T follicular helper cell (primary cell): ENCODE results near the gene RASSF9.

Experiments used
- DNase-seq: peaks from one replicate; pipeline ENCODE4 v3.0.0-alpha.2; 2020; ENCODE audit warnings: low read depth
- total RNA-seq, 2 experiments: gene quantifications; one replicate each; lab custom pipeline; 2026; lab: John Stamatoyannopoulos, UW

RASSF9 gene
- total RNA-seq = 0 reads per million in 2 experiments

DNA sequence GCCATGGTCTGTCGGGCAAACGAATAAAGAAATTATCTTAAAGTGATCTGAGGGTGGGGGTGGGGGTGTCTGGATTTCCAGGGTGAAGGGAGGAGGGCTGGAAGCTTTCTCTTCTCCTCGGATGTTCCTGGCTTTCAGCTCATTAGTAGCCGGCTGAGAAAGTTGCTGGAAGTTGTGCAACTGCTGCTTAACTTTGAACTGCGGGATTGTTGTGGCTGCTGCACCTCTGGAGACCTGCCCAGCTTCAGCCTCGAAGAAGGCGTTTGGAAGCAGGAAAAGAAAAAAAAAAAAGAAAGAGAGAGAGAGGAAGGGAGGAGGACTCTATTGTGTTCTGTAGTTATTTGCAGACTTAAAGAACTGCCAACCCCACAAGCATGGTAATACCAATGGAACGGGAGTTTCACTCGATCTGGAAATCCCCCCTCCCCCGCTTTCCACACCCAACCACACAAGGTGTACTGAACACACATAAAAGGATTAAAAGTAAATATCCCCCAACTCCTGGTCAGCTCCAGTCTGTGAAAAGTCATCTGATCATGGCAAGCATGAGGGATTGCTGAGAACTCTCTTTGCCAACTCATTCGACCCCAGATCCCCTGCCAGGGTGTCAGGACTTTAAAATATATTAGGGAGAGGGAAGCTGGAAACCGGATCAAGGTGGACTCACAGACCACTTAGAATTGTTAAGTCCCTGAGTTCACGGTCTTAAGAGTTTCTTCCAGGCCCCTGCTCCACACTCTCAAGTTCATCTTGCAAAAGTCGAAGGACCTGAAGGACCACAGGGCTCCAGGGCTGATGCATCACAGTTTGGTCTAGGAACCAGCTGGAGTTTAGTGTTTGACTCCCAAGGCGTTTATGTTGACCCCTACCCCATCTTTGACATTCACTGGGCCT lies at the start of gene RASSF9:
Gene RASSF9 (minus strand): TSS at position 213 of the 894 bp plus-strand sequence. CDS start 208 bp downstream, at position 5.
- DNase-seq = no peak

DNA sequence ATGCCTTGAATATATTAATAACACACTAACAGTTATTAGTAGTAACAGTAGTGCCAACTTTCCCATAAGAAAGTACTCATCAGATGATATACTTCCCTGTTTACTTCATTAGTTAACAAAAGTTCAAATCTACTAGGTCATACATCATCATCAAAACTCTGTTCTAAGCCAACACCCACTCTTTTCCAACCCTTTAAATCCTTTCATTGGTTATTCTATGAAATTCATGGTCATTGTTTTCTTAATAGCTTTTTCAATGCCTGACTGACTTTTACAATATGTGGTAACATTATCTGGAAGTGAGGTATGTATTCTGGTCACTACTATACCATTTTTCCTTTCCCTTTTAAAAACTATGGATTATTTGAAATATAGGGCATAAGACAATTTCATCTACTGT lies 47.6 kb upstream of the RASSF9 start:
- DNase-seq = no peak

DNA sequence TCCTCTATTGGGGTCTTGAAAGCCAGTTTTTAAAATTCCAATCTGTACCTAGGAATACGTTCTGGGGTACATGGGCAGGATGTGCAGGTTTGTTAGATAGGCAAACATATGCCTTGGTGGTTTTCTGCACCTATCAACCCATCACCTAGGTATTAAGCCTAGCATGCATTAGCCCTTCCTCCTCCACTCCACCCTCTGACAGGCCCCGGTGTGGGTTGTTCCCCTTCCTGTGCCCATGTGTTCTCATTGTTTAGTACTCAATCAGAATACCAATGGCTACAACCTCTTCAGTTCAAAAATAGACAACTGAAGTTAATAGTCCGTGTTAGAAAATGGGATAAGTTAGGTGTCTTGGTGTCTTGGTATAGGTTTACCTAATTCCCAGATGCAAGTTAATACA lies 41.2 kb upstream of the RASSF9 start:
- no peak for DNase-seq

DNA sequence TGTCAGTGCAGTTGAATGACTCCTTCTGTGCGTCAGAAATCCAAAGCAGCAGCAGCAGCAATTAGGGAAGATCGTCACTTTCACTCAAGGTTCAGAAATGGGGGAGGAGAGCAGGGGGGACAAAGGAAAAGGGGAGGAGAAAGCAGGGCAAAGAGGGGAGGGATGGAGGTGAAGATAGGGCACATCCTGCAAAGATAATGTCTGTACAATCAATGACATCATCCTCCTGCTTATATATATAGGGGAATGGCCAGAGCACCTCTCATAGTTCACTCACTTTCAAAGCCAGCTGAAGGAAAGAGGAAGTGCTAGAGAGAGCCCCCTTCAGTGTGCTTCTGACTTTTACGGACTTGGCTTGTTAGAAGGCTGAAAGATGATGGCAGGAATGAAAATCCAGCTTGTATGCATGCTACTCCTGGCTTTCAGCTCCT lies 37.8 kb upstream of the RASSF9 start, which contains the start of gene NTS:
Gene NTS (plus strand): TSS at position 265 of the 431 bp plus-strand sequence. CDS start 109 bp downstream, at position 374.
- DNase-seq = no peak

DNA sequence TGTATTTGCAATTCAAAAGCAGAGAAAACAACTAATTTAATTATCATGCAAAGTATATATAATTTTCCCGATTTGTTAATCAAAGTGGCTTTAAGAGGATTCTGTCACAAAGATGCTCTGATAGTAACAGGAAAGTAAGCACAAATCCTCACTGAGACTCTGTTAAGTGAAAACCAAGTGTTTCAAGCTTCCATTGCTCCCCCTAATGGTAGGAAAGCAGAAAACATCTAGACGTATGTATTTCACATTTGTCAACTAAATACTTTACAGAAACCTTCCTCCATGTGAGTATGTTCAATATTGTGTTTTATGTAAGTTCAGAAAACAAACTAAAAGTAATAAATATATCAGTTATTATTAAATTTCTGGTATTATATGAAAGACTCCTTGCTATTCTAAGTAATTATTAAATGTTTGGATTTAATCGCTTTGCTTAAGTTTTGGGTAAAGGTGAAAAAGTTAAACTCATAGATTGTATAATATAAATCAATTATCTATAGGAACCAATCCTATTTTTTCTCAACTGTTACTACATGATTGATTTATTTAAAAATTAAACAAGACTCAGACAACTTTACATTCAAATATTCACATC lies 36.4 kb upstream of the RASSF9 start:
- DNase-seq = no peak

DNA sequence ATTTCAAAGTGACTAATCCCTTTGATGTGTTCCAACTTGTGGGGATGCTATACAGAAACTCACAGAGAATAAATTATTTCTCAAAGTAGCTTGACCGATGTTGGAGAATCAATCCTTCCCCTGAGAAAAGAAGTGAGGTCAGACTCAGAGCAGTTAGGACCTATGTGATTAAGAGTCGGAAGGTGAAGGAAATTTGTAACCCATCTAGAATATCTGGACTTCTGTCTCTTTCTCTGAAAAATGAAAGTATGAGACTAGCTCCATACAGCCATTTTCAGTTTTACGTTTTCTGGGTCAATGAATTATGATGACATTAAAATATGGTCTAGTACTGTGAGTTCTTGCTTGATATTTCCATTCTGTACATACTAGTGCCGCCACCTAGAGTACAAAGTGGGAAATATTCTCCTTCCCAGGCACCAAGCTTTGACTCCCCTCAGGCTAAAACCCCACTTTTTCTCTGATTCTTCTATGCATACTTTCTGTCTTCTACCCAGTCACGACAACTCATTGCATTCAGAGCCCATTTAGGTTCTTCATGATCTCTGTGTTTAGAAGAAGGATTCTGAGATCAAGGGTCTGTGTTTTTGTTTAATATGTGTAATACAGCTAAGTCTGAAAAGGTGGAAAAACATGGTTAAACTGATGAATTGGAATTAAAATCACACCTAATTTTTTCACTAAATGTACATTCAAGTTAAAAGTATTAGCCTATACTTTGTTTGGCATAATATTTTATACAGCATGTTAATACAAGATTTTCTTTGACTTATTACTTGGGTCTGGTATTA lies 31.0 kb upstream of the RASSF9 start:
- DNase-seq = no peak

DNA sequence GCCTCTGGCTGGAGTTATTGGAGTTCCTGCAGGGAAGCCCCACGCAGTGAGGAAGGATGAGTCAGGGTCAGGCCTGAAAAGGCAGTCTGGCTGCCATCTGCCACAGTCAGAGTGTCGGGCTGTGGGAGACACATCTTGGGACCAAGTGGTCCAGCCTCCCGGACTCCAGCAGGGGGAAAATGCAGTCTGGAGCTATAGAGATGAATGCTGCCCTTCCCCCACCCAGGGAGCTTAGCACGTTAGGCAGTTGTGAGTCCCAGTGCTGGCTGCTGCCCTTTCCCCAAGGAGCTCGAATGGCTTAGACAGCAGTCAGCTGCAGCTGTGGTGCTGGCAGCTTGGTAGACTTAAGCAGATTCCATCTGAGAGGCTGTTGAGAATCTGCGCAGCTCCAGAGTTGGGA lies 29.7 kb upstream of the RASSF9 start:
- DNase-seq = no peak

DNA sequence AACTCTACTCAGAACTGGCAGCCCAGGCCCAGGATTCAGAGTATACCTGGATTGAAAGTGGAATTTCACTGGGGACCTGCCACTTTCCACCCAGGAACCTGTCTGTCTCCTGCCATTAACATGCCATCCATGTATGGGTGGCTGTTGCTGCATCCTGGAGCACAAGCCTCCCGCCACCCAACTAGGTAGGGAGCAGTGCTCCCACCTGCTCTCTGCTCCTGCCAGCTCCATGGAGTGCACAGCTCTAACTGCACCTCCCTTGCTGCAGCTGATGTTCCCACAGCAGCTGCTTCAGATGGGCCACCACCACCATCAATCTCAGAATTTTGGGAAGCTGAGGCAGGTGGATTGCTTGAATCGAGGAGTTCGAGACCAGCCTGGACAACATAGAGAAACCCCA lies 20.8 kb upstream of the RASSF9 start:
- no peak for DNase-seq

DNA sequence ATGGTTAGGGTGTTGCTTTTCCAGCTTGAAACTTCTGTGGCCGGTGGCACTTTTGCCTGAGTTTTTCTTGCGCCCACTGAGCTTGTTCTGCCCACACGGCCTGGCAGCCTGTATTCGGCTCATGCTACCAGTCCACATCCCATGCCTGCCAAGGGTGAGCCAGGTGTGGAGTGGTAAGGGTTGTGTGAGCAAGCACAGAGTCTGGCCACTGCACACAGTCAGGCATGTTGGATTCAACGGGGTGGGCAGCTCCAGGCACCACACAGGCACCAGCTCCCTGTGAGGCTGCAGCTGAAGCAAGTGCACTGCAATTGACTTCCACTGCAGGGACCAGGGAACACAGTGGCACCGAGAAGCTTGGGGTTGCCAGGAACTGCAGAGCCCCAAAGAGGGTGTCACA lies 19.1 kb upstream of the RASSF9 start:
- DNase-seq = no peak

DNA sequence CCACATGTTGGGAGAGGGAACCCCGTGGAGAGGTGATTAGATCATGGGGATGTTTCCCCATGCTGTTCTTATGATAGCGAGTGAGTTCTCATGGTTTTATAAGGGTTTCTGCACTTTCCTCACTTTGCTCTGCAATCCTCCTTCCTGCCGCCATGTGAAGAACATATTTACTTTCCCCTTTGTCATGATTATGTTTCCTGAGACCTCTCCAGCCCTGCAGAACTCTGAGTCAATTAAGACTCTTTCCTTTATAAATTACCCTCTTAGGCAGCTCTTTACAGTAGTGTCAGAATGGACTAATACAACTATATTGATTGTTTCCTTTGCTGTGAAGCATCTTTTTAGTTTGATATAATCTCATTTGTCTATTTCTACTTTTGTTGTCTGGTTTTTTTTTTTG lies 13.1 kb upstream of the RASSF9 start:
- DNase-seq = no peak

DNA sequence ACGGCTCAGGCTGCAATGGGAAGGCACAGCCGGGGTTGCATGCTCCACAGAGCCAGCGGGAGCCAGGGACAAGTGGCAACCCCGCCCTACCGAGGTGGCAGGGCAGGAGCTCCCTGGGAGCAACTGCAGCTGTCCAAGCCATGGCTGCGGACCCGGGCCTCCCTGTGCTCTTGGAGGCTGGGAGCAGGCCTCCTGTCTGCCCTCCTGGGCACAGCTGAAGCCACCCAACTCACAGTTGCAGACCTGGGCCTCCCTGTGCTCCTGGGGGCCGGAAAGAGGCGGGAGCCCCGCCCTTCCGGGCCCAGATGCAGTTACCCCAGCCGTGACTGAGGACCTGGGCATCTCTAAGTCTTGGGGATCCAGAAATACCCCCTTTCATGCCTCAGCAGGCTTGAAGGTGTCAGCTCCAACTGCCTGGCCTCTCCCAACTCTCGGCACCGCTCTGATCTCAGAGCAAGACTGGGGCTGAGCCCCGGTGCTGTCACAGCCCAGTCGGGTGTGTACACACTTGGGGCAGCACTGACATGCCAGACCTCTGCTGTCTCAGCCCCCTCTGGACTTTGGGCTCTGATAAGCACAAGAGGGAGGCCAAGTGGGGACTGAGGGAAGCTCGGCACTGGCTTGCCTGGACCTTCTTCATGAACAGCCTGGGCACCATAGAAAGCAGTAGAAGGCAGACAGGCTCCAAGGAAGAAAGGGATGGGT lies 7.5 kb upstream of the RASSF9 start:
- no peak for DNase-seq

DNA sequence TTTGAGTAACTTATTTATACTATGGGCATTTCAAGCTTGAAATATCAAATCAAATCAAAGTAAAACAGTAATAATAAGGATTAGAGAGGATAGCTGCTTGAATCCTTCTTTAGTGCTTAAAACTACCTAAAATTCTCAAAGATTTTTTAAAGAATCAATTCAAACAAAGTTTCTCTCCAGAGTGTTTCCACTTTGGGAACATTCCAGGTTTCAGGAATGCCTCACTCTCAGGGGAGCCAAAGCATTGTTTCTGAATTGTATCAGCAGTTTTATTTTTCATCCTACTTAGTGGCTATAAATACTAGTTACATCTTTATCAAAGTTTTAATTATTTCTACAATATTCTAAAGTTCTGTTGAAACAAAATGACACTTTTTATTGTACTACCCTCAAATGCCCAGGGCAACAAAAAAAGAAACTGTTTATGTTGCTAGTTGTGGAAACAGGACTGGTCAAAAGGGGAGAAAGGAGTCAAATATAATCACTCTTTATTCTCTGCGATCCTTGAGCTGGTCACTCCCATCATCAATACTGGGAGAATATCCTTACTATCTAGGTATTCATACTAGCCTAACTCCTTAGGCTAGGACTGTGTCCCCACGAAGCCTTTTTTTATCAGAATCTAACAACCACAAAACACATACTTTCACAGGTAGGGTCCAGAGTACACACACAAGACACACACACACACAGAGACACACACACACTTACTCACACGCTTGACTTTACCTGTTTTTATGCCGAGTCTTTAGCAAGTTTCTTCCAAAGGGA lies 598 bp downstream of the RASSF9 start:
- no peak for DNase-seq

DNA sequence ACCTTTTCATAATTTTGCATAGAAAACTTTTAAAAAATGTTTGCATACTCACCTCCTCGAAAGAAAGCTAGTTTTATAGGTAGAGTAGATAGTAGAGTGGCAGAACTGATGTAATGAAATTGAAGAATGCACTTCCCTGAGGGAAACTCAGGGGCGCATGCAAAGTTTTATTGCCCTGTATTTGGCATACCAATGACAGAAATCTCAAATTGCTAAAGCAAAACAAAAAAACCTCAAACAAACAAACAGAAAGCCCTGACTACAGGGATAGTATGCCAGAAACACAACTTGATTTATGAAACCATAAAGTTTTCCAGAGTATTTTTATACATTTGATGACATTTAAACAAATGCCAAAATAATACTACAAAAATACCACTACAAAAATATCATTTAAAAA lies 1.8 kb downstream of the RASSF9 start:
- DNase-seq = no peak

DNA sequence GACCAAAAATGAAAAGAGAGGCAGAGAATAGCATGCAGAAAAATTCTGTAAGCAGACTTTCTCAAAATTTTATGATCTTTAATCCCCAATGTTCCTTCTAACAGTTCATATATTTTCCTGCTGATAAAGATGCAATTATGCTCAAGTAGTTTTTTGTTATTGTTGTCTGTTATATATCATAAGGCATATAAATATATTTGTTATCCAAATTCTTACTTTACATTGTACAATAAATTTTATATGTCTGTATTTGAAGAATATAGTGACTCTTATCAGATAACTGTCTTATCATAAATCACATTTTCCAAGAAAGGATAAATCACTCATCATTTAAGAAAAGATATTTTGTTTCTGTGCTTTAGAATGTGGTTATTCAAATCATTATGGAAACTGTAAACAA lies 2.6 kb downstream of the RASSF9 start:
- DNase-seq = no peak

DNA sequence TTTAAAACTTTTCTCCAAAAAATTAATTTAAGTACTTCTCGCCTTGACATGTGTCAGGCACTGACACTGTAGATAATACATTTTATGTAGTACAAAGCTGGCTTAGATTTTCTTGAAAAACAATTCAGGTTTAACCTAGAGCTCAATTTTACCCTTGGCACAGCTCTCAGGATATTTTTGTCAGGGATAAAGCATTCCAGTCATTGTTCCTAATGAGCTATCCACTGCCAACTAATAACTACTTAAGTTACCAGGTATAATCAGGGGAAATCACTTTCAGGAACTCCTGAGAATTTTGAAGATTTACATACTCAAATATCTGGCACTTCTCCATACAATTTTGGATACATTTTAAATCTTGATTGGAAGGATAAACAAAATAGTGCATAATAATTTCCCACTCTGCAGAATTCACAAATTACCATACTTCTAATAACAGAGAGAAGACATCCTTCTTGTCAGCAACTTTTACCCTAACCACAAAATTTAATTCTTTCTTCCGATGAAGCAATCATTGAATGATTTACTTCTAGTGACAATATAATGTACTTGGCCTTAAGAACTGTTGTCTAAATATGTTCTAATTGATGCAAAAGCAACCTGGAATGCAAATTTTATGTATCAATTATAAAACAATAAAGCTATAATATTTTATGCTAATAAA lies 4.8 kb downstream of the RASSF9 start:
- no peak for DNase-seq

DNA sequence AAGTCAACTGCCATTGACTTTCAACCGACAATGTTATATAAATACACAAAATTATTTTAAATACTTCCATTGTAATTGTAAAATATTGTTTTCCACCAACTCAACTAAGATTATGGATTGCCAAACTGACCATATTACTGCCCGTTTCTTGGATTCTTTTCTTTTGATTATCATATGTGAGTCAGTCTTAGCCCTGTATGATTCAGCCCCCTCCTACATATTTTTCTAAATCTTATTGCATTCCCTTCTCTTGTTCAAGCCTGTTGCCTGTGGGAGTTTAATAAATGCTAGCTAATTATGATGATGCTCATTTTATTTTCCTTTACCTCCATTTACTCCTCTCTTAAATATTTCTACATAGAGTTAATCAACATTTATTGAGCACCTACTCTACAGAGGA lies 6.8 kb downstream of the RASSF9 start:
- no peak for DNase-seq

DNA sequence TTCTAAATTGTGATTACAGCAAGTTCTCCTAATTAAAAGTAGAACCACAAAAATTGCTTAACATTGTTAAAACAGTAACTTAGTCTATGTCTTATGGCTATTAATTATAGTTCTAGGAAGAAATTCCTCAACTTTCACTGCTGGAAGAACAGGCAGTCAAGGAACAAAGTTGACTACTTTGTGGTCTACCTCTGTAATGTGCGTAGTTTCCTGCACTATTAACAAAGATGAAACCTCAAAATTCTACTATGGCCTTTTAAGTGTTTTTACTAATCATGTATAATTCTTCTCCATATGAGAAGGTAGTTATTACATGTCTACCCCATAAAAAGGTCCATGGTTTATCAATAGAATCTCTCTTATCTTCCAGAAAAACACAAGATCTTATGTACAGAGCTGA lies 7.6 kb downstream of the RASSF9 start:
- no peak for DNase-seq

DNA sequence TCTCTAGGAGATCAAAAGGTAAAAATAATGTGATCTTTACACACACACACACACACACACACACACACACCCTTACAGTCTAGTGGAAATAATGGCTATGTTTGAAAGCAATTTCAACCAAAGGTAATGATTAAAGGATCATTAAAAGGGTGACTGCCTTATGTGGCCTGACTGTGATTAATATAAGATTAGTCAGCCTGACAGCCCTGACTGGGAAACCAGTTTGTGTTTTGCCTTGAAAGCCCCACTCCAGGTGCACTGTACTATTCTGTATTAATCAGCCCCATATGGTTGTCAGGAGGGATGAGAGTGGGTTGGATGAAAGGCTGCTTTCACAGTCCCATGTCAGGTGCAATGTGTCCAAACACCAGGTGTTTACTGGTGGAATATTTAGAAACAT lies 10.5 kb downstream of the RASSF9 start:
- DNase-seq = no peak

DNA sequence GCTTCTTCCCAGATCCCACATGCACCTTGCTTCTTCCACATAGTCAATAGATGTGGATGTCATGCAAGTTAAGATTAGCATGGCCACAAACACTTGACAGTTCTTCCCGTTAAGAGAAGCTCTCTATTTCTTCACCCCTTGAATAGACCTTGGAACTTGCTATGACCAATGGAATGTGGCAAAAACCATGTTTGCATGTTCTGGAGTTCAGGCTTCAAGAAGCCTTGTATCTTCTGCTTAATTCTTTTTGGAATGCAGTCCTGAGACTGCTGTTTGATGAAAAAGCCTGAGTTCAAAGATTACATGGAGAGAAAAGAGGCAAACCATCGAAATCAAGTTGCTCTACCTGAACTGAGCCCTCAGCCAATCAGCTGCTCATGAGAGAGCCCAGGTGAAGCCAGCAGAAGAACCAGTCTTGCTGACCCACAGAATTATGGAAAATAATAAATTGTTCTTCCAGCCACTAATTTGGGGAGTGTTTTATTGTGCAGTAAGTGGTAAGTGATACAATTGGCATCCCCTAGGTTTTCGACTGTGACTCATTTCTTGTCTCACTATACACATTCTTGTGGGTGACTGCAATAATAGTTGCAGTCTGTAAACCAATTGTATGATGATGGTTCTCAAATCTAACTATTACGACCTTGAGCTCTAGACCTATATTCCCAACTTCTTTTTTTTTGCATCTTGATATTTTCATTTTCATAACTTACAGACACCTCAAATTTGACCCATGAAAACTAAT lies 12.6 kb downstream of the RASSF9 start:
- no peak for DNase-seq

DNA sequence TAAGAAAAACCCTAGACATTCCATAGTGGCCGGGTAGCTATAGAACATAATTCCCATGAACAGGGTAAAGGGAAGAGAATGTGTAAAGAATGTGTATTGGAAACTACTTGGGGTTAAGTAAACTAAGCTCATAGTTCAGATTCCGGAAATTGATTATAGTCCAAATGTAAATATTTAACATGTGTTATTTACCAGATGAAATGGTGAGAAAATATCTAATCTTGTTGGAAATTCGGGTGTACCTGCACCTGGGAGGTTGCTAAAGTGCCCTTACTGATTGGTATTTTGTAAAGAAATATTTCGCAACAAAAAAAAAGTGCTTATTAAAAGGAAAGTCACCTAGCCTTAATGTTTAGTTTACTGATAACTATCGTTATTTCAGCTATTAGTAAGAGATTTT lies 14.4 kb downstream of the RASSF9 start:
- no peak for DNase-seq
